Frontal cortex (tissue), 4 donors: ENCODE measurements around the gene KLF13. TPM values are rescaled to one million over a fixed set of nuclear protein-coding genes. Genes with fewer than 3 reads are reported as not detected.
A peak's percentile ranks its signal among the peaks of the same experiment; 100 is the strongest.

Experiments used
- DNase-seq, 2 donors: peaks; one replicate each; pipeline ENCODE4 v3.0.0; 2012; ENCODE audit warnings: low spot score in 2 of 2
- FAIRE-seq: peaks from 2 replicates; lab custom pipeline; 2012; peaks lifted over from hg19 to GRCh38; lab: Jason Lieb, UNC
- total RNA-seq: library from RNA; depleted of rRNA; stranded (reverse); fragments of >200 nt; gene quantifications from one replicate; pipeline ENCODE4 v1.2.3, GENCODE V29; 2014
- donor health status: control.
- donor health status: control.
- donor health status: control.

Gene KLF13
- total RNA-seq, 1 donor from 2014 or later = 45.2 TPM

- FAIRE-seq = no peak
- no peak for DNase-seq
Measured at GRCh38 chr15:31311735-31312619, 14.7 kb upstream of the KLF13 start.

- FAIRE-seq (no peak), DNase-seq (no peak)
Measured at GRCh38 chr15:31313223-31313622, 13.4 kb upstream of the KLF13 start.

GRCh38 chr15:31314380-31314779 is 12.3 kb upstream of the KLF13 start:
- DNase-seq (no peak), FAIRE-seq (no peak)

GRCh38 chr15:31316135-31316795 is 10.4 kb upstream of the KLF13 start:
- DNase-seq = no peak
- FAIRE-seq = no peak

- no peak for FAIRE-seq
- no peak for DNase-seq
Measured at GRCh38 chr15:31317017-31317416, 9.6 kb upstream of the KLF13 start.

GRCh38 chr15:31317421-31318327 is 9.0 kb upstream of the KLF13 start:
- no peak for DNase-seq
- FAIRE-seq = no peak

GRCh38 chr15:31318429-31318828 is 8.2 kb upstream of the KLF13 start:
- no peak for DNase-seq
- FAIRE-seq = no peak

GRCh38 chr15:31320022-31320421 is 6.6 kb upstream of the KLF13 start:
- FAIRE-seq (no peak), DNase-seq (no peak)

- DNase-seq (no peak), FAIRE-seq (no peak)
Measured at GRCh38 chr15:31321418-31321817, 5.2 kb upstream of the KLF13 start.

- FAIRE-seq = no peak
- no peak for DNase-seq
Measured at GRCh38 chr15:31322504-31322903, 4.1 kb upstream of the KLF13 start.

GRCh38 chr15:31323627-31324026 is 3.0 kb upstream of the KLF13 start:
- DNase-seq (no peak), FAIRE-seq (no peak)

- no peak for FAIRE-seq
- DNase-seq = no peak
Measured at GRCh38 chr15:31324186-31324585, 2.4 kb upstream of the KLF13 start.

- FAIRE-seq = no peak
- no peak for DNase-seq
Measured at GRCh38 chr15:31324806-31325594, 1.6 kb upstream of the KLF13 start.

GRCh38 chr15:31325595-31326155 is 960 bp upstream of the KLF13 start:
- DNase-seq = peak; percentile 69 to 82
- no peak for FAIRE-seq

GRCh38 chr15:31326875-31327668 is 437 bp downstream of the KLF13 start:
- peak; percentile 80 to 91 for DNase-seq
- no peak for FAIRE-seq

GRCh38 chr15:31327669-31328427 is 1.2 kb downstream of the KLF13 start:
- DNase-seq (peak; percentile 70 to 79), FAIRE-seq (no peak)

- FAIRE-seq (no peak), DNase-seq (peak in 1 of 2 donors; percentile 64)
Measured at GRCh38 chr15:31328428-31328968, 1.9 kb downstream of the KLF13 start.
